Mucosa of descending colon (tissue), 3 donors: ENCODE data around the gene RSPH1. TPM values are rescaled to one million over a fixed set of nuclear protein-coding genes. Genes with fewer than 3 reads are reported as not detected.
A peak's percentile ranks its signal among the peaks of the same experiment; 100 is the strongest.

Source experiments
- ATAC-seq: fragments of 200-7000 bp; cut with Tn5 transposase; one replicate; pipeline ENCODE4 v1.9.1; 2020; ENCODE audit warnings: mild to moderate bottlenecking, moderate library complexity
- DNase-seq, 3 donors: peaks; one replicate each; pipeline ENCODE4 v3.0.0-alpha.2; 2020
- H3K36me3 ChIP-seq: fragments of 200-600 bp; one replicate; pipeline ENCODE4 v1.8.0; 2021; ENCODE audit warnings: low read depth, mild to moderate bottlenecking
- H3K4me1 ChIP-seq: fragments of 200-600 bp; one replicate; pipeline ENCODE4 v1.8.0; 2021; ENCODE audit warnings: low read depth, mild to moderate bottlenecking
- H3K4me3 ChIP-seq: fragments of 200-600 bp; one replicate; pipeline ENCODE4 v1.8.0; 2021; ENCODE audit warnings: mild to moderate bottlenecking
- H3K9me3 ChIP-seq: fragments of 200-600 bp; one replicate; pipeline ENCODE4 v1.8.0; 2021; ENCODE audit warnings: mild to moderate bottlenecking
- CTCF ChIP-seq: fragments of 200-600 bp; IDR thresholded peaks from one replicate; pipeline ENCODE4 v1.8.0; 2022; ENCODE audit warnings: antibody characterized with exemption, mild to moderate bottlenecking
- intact Hi-C, 2 donors: fragments of 100-400 bp; cut with DNase I in 1 of 2; cut with micrococcal nuclease in 1 of 2; formaldehyde crosslinking; loops; one replicate each; pipeline versions ENCODE4 v1.11.0 to v1.11.1; 2022; cut with DNase I, micrococcal nuclease
- total RNA-seq, 3 donors: library from RNA; stranded (reverse); fragmentation: NEBNext Ultra II Directional in 2 of 3; extraction: Animal tissue kit (Norgen Biotek cat#: 25700) in 2 of 3; gene quantifications; one replicate each; pipeline versions ENCODE4 v1.2.1 to v1.2.4, GENCODE V29; 2021 to 2023
- donor health status: DM: no; HTN: no; CAD: no; lungs with moderate emphysema.
- donor health status: DM: no; HTN: no; CAD: no.
- donor health status: DM: no; HTN: yes; CAD: no.

Gene RSPH1
- total RNA-seq, 3 donors from 2014 or later: 4.0 to 7.6 (median 4.5) TPM

GRCh38 chr21:42437786-42438185, 58.2 kb downstream of the RSPH1 start:
- Histone ChIP-seq H3K9me3 (peaks cover 4% of the 10 kb centered on the region), H3K4me3 (no peak overlapping the region), H3K36me3 (no peaks in the 10 kb centered on the region), H3K4me1 (no peaks in the 10 kb centered on the region)
- TF ChIP-seq CTCF: no peak
- no peak for ATAC-seq
- intact Hi-C loops: no loop called here
- DNase-seq: no peak

- H3K36me3 ChIP-seq: no peaks in the 10 kb centered on the region
- no peaks in the 10 kb centered on the region for H3K4me1 ChIP-seq
- peaks cover 4% of the 10 kb centered on the region for H3K9me3 ChIP-seq
- H3K4me3 ChIP-seq: no peak overlapping the region
- intact Hi-C loops: no loop called here
- no peak for ATAC-seq
- no peak for DNase-seq
- TF ChIP-seq CTCF: no peak
These were observed 59.1 kb downstream of the RSPH1 start for GRCh38 chr21:42436914-42437313.

- Histone ChIP-seq H3K4me1 (no peaks in the 10 kb centered on the region), H3K36me3 (no peaks in the 10 kb centered on the region), H3K9me3 (peaks cover 4% of the 10 kb centered on the region), H3K4me3 (no peak overlapping the region)
- ATAC-seq (no peak), DNase-seq (no peak)
- intact Hi-C loops: no loop called here
- no peak for TF ChIP-seq CTCF
These were observed 60.2 kb downstream of the RSPH1 start for GRCh38 chr21:42435833-42436232.

GRCh38 chr21:42435401-42435800, 60.6 kb downstream of the RSPH1 start:
- H3K9me3 ChIP-seq: peaks cover 4% of the 10 kb centered on the region
- ATAC-seq: no peak
- H3K4me3 ChIP-seq: no peak overlapping the region
- intact Hi-C loops: no loop called here
- no peaks in the 10 kb centered on the region for H3K36me3 ChIP-seq
- DNase-seq: no peak
- no peak for TF ChIP-seq CTCF
- H3K4me1 ChIP-seq: no peaks in the 10 kb centered on the region

GRCh38 chr21:42434884-42435283, 61.1 kb downstream of the RSPH1 start:
- intact Hi-C loops: no loop called here
- Histone ChIP-seq H3K4me1 (no peaks in the 10 kb centered on the region), H3K9me3 (peaks cover 4% of the 10 kb centered on the region), H3K36me3 (no peaks in the 10 kb centered on the region), H3K4me3 (no peak overlapping the region)
- no peak for TF ChIP-seq CTCF
- ATAC-seq: no peak
- DNase-seq: no peak

- intact Hi-C loops: no loop called here
- DNase-seq (peak in 1 of 3 donors; percentile 39), ATAC-seq (peak; percentile 95)
- H3K9me3 ChIP-seq: peaks cover 4% of the 10 kb centered on the region
- no peaks in the 10 kb centered on the region for H3K4me1 ChIP-seq
- TF ChIP-seq CTCF: no peak
- no peaks in the 10 kb centered on the region for H3K36me3 ChIP-seq
- H3K4me3 ChIP-seq: no peak overlapping the region
These were observed 62.0 kb downstream of the RSPH1 start for GRCh38 chr21:42433946-42434551.
